ENCODE data around the gene VCAN.

Gene VCAN

GRCh38 chr5:83583859-83584258, 112.3 kb downstream of the VCAN start:
- in situ Hi-C loops (cut with HindIII; ENCODE audit: low pct_ligation_motif_present, low pct_unique_long_range_greater_than_20kb, low sequenced_read_pairs), result no loop called here
- no peak for DNase-seq

GRCh38 chr5:83586874-83587776, 115.6 kb downstream of the VCAN start:
- DNase-seq, result no peak
- in situ Hi-C loops (cut with HindIII; ENCODE audit: low pct_ligation_motif_present, low pct_unique_long_range_greater_than_20kb, low sequenced_read_pairs), result no loop called here

GRCh38 chr5:83589786-83590185, 118.2 kb downstream of the VCAN start:
- in situ Hi-C loops (cut with HindIII; ENCODE audit: low pct_ligation_motif_present, low pct_unique_long_range_greater_than_20kb, low sequenced_read_pairs), result no loop called here
- DNase-seq, result no peak

- in situ Hi-C loops (cut with HindIII; ENCODE audit: low pct_ligation_motif_present, low pct_unique_long_range_greater_than_20kb, low sequenced_read_pairs), result no loop called here
Observed at GRCh38 chr5:83590966-83591365, 119.4 kb downstream of the VCAN start.

GRCh38 chr5:83595217-83595616, 123.7 kb downstream of the VCAN start:
- no peak for DNase-seq
- in situ Hi-C loops (cut with HindIII; ENCODE audit: low pct_ligation_motif_present, low pct_unique_long_range_greater_than_20kb, low sequenced_read_pairs), result no loop called here

More at GRCh38 chr5:83590966-83591365, 119.4 kb downstream of the VCAN start:
- no peak for DNase-seq

- in situ Hi-C loops (cut with HindIII; ENCODE audit: low pct_ligation_motif_present, low pct_unique_long_range_greater_than_20kb, low sequenced_read_pairs), result no loop called here
- DNase-seq, result peak; percentile 59
Observed at GRCh38 chr5:83608122-83608521, 136.6 kb downstream of the VCAN start.

GRCh38 chr5:83614841-83615240, 143.3 kb downstream of the VCAN start:
- in situ Hi-C loops (cut with HindIII; ENCODE audit: low pct_ligation_motif_present, low pct_unique_long_range_greater_than_20kb, low sequenced_read_pairs), result no loop called here

GRCh38 chr5:83628360-83628759, 156.8 kb downstream of the VCAN start:
- in situ Hi-C loops (cut with HindIII; ENCODE audit: low pct_ligation_motif_present, low pct_unique_long_range_greater_than_20kb, low sequenced_read_pairs), result no loop called here

More at GRCh38 chr5:83614841-83615240, 143.3 kb downstream of the VCAN start:
- no peak for DNase-seq

More at GRCh38 chr5:83628360-83628759, 156.8 kb downstream of the VCAN start:
- DNase-seq, result no peak

All from ACHN (cell line).